Cardiac fibroblast (primary cell): Measurements from ENCODE around the gene WBP4.
"Not testable (repeated sequence)": the region's sequence is repeated elsewhere in the genome, so short reads cannot be mapped to it uniquely, and the experiment has no call there.

ENCODE experiments used
- DNase-seq, 2 donors: peaks; one replicate each; pipeline versions ENCODE4 v3.0.0 to v3.0.0-alpha.2; 2010; ENCODE audit warnings: low read depth in 2 of 2
- H3K4me3 ChIP-seq, 2 donors: replicated peaks in 1 of 2; 1 replicate in 1 of 2; 2 replicates in 1 of 2; pipeline ENCODE4 v1.5.1; 2011; ENCODE audit warnings: low read depth in 2 of 2, low read length in 2 of 2, mild to moderate bottlenecking in 2 of 2, moderate library complexity in 1 of 2
- TF ChIP-seq, protein P1 (sequence below): IDR thresholded peaks from one replicate; pipeline ENCODE4 v1.5.1; 2011; ENCODE audit warnings: low read depth, mild to moderate bottlenecking, low read length, inconsistent platforms

The WBP4 gene

DNA sequence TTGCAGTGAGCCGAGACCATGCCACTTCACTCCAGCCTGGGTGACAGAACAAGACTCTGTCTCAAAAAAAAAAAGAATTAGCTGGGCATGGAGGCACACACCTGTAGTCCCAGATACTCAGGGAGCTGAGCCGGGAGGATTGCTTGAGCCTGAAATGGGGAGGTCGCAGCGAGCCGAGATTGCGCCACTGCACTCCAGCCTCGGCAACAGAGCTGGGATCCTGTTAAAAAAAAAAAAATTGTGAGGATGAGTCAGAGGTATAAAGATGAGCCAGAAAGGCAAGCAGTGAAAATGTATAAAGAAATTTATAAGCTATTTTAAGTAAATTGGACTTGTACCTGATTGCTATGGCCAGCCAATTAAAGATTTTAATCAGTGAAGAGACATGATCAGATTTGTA, 50.1 kb downstream of the WBP4 start:
- TF ChIP-seq, protein P1, sequence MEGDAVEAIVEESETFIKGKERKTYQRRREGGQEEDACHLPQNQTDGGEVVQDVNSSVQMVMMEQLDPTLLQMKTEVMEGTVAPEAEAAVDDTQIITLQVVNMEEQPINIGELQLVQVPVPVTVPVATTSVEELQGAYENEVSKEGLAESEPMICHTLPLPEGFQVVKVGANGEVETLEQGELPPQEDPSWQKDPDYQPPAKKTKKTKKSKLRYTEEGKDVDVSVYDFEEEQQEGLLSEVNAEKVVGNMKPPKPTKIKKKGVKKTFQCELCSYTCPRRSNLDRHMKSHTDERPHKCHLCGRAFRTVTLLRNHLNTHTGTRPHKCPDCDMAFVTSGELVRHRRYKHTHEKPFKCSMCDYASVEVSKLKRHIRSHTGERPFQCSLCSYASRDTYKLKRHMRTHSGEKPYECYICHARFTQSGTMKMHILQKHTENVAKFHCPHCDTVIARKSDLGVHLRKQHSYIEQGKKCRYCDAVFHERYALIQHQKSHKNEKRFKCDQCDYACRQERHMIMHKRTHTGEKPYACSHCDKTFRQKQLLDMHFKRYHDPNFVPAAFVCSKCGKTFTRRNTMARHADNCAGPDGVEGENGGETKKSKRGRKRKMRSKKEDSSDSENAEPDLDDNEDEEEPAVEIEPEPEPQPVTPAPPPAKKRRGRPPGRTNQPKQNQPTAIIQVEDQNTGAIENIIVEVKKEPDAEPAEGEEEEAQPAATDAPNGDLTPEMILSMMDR, result no peak
- no peak overlapping the region for H3K4me3 ChIP-seq
- DNase-seq, result peak; percentile 46 to 61

DNA sequence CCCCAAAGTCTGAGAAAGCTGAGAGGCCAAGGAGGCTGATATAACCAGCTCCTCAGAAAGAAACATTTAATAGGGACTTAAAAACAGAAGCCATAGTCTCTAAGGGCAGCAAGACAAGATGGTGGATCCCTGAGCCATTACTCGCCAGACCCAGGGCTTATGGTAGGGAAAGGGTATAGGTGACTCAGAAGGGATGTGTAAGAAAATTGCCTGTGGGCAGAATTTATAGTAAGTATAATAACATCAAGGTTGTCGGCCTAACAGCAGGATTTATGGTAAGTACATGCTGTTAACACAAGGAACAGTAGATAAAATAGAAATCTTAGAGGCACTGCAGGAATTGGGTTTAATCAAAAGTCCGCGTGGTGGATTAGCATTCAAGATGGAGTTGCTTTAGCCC, 56.6 kb downstream of the WBP4 start:
- DNase-seq, result no peak
- TF ChIP-seq, protein P1, result no peak
- H3K4me3 ChIP-seq, result no peak overlapping the region

DNA sequence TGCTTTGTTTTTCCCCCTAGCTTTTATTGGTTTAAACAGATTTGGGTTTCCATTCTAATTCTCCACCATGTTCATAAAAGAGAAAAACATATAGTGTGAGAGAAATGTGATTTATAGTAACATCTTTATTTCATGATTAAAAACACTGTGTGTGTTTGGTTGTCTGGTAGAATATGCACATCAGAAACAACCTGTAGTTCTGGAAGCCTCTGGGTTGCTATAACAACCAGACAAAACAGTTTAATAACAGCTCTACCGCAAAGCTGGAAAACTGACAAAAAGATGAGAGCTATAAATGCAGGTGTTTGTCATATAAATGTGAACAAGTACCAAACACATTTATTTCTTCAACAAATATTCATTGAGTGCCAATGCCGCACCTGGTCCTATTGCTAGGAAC, 61.5 kb downstream of the WBP4 start:
- no peak overlapping the region for H3K4me3 ChIP-seq
- DNase-seq, result no peak
- TF ChIP-seq, protein P1, result no peak

DNA sequence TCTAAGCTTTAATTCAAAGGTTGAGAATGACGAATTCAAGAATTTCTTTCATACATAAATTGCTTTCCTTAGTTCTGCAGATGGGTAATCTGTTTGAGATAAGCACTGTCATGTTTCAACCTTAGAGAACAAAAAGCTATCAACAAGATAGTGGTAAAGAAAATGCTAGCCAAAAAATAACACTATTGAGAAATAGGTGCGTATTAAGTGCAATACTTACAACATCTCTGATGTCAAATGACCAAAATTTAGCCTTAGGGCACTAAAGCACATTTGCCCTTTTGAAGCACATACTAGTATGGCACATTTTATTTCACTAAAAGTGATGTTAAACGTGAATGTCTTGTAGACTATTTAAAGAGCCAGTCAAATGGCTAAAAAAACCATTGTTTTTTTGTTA, 66.4 kb downstream of the WBP4 start:
- DNase-seq, result peak in 1 of 2 donors; percentile 24
- TF ChIP-seq, protein P1, result no peak
- no peak overlapping the region for H3K4me3 ChIP-seq

DNA sequence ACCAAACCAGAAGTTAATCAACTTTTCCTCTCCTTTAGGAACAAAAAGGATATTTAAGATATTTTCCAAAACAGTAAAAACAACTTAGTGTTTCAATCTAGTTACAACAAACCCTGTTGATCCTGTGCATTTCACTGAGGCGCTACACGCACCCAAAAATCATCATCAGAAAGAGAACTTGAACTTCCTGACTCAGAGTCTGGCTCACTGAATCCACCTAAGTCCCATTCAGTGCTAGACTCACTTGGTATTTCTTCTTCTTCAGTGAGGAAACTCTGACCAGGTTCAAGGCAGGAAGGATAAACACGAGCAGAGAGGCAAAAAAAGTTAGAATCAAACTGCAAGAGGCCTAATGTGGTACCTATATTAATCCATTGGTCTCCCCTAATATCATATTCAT, 69.0 kb downstream of the WBP4 start:
- H3K4me3 ChIP-seq, result no peak overlapping the region
- TF ChIP-seq, protein P1, result no peak
- DNase-seq, result peak in 1 of 2 donors; percentile 33

DNA sequence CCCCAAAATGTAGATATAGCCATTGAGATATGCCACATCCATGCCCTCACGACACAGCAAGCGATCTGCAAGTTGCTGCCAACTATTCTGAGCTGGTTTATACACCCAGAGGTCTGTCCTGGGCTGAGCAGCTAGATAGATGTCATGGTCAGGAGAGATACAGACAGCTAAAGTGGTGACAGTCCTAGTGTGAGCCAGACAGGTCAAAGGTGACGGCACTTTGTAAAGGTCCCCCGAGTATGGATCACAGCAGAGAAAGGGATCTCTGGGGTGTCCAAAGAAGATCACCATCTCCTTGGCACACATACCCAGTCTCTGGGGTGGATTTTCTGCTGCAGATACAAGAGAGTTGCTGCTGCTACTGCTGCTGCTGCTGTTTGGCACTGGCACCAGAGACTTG, 69.9 kb downstream of the WBP4 start:
- not testable (repeated sequence) for H3K4me3 ChIP-seq, DNase-seq

DNA sequence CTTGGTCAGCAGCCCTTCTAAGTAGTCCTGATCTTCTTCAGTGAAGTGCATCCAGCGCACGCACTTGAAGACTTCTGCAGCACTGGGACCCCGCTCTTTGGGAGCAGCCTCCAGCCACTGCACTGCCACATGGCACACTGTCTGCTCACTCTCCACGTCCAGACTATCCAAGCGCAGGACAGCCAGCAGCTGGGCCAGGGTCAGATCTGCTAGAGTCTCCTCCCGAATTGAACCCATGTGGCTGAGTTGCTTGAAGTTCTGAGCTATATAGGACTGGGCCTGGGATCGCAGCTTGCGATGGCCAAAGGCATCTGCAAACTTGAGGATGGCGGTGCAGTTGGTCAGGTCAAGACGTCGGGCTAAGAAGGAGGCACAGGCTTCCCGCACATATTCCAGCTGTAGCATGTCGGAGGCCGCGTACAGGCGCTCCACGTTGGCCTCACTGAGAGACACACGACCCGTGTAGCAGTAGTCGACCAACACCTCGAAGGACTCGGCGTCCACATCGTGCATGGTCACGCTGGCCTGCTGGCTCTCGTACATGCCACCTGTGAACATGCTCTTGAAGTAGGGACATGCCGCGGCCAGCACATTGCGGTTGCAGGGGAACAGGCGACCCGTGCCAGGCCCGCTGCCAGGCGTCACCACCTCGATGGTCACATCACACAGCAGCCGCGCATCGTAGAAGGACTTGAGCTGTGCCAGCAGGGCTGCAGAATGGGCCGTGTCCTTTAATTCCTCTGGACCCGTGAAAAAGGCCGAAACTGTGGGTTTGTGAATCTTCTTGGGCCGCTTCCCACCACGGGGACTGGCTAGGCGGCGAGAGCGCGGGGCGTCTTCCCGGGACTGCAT, 70.6 kb downstream of the WBP4 start:
- DNase-seq, result not testable (repeated sequence)

More for the DNA sequence above, 70.6 kb downstream of the WBP4 start:
- H3K4me3 ChIP-seq, result peak overlapping the region; percentile 78 to 85
